Skin of body (tissue), 2 donors: ENCODE results near the gene PTPRN2. TPM values are rescaled to one million over a fixed set of nuclear protein-coding genes. Genes with fewer than 3 reads are reported as not detected.
"Not testable (repeated sequence)": the region's sequence is repeated elsewhere in the genome, so short reads cannot be mapped to it uniquely, and the experiment has no call there.

Experiments used
- DNase-seq: peaks from one replicate; lab custom pipeline; 2025; lab: John Stamatoyannopoulos, UW
- total RNA-seq: library from RNA; depleted of rRNA; stranded (reverse); fragments of >200 nt; gene quantifications from one replicate; pipeline ENCODE4 v1.2.3, GENCODE V29; 2014

PTPRN2 gene
- total RNA-seq, 1 donor from 2014 or later: 0.99 TPM

DNA sequence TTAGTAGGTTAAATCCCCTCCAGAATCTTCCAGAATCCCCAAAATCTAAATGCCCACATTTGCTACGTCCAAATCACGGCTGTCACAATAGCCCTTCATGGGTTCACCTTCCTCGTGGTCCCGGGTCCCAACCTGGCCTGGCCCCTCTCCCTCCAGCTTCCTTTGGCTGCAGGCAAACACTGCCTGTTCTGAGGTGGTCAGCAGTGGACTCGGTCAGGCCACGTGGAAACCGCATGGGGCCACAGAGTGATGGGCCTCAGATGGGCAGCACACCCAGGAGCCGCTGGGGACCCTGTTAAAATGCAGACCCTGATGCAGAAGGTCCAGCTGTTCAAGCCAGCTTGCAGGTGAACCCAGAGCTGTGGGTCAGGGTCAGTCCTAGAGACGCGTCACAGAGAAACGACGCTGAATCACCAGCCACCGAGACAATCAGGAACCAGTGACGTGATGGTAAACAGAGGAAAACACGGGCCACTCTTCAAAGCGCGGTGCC lies 662.2 kb downstream of the PTPRN2 start:
- no peak for DNase-seq

DNA sequence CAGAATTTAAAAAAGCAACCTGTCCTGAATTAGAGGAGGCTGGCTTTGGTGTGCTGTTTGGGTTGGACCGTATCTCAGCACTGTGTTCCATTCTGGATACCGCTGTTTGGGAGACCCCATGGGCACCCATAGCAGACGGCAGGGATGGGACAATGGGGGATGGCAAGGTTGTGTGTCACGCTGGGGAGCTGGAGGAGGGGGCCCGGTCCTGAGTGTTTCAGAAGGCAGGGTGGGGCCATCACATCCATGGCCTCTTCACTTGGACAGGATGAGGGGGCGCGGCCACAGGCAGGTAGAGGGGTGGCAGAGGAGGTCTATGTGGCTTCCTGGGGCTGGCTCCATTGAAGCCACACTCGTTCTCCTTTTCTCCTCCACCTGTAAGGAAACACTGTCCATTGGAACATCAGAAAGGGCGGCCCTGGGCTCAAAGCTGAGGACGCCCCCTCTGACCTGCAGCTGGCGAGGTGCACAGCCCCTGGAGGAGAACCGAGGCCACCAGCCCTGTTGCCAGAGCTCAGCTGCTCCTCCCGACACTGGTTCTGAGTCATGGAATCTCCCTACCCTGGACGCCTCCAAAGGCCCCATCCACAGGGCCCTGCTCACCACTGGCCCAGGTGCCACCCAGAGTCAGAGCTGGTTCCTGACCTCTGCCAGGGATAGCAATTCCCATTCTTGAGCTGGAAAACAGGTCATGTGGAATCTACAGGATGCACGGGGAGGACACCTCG lies 663.6 kb downstream of the PTPRN2 start:
- DNase-seq: no peak

DNA sequence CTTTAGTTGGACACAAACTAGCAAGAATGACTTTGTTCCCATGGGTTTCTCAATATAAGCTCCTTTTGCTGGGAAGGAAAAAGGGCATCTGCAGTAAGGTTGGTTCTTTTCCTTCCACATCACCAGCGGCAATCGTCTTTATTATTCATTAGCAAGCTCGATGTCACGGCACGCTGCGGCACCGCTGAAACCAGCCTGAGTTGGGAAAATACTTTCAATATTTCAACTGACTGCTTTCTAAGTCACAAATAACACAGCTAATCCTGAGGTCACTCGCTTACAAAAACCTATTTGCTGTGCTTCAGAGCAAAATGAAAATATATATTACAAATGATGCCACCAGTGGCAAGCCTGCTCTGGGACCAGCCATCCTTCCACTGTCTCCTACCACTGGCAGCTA lies 665.0 kb downstream of the PTPRN2 start:
- no peak for DNase-seq

DNA sequence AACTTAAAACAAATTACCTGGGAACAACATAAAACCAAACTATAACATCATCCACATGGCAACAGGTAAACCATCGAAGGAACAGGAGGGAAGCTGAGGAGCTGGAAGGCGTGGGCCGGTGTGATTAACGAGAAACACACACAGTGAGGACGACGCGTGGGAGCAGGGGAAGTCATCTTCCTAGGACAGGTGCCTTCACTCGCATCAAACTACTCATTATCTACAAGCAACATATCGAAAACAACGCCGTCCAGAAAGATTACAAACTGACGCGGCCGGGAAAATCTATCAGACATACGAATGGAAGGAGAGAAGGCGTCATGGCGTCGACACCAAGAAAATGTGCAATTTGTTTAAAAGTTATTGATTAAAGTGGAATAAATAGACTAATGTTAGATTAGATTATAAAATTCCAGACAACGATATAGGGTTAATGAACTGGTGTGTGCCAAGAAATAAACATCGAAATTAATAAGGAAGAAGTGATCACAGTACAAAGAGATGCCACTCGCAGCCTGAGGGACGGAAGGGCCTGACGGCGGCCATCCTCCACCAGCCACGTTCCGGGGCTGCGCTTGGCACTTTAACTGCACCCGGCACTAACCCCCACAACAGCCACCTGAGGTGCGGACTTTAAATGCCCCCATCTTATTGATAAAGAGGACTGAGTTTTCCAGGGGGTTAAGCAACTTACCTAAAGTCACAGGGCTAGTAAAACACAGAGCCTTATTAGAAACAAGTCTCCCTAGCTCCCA lies 669.1 kb downstream of the PTPRN2 start:
- no peak for DNase-seq

DNA sequence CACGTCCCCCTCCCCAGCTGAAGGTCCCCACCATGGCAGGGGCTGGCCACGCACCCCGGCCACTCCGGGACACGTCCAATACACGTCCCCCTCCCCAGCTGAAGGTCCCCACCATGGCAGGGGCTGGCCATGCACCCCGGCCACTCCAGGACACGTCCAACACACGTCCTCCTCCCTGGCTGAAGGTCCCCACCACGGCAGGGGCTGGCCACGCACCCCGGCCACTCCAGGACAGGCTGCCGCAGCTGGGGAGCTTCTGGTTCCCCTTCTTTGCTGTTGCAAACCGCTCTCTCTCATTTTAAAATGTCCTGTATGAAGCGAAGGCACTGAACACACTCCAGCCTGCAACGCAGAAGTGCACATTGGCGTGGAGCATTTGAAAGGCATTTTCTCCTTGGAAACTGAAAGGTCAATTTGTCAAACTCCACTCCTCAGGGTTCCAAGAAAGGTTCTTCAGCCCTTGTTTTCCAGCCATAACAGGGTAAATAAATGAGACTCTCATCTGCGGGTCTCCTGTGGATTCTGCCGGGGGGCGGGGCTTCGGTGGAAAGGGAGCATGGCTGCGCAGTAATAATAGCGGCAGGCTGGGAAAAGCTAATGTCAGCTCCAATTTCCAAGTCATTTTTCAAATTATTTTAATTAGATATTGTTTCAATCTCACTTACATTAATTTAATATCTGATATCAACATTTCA lies 670.5 kb downstream of the PTPRN2 start:
- no peak for DNase-seq

DNA sequence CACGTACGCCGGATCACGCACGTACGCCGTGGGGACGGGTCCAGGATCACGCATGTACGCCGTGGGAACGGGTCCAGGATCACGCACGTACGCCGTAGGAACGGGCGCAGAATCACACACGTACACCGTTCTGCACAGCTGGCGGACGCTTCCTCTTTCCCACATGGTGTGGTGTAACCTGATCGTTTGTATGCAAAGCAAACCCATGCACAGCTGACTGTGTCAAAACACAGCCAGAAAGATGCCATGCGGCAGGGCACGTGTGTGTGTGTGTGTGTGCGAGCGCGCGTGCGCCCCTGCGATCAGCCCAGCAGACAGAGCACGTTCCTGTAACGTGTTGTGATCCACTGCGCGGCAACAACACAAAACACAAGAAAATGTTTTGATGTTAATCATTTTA lies 677.2 kb downstream of the PTPRN2 start:
- no peak for DNase-seq

DNA sequence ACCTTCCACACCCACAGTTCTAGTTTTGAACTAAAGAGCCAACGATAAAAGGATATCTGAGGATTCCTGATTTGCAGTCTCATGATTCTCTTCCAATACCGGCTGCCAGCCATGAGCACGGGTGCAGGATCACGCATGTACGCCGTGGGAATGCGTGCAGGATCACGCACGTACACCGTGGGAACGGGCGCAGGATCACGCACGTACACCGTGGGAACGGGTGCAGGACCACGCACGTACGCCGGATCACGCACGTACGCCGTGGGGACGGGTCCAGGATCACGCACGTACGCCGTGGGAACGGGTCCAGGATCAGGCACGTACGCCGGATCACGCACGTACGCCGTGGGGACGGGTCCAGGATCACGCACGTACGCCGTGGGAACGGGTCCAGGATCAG lies 677.6 kb downstream of the PTPRN2 start:
- not testable (repeated sequence) for DNase-seq

DNA sequence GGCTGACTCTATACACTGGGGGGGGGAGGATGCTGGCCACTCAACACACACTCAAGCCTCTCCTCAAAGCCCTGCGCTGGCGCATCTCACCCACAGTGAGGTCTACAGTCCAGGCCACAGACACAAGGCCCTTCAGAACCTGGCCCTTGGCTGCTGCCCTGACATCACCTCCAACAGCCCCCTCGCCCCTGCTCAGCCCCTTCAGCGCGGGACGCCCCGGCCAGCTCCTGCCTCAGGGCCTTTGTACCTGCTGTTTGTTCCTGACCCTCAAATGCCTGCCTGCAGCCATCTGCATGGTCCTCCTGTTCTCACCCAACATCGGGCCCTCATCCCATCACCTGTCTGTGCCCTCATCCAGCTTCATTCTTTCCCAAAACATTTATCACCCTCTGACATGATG lies 678.3 kb downstream of the PTPRN2 start:
- DNase-seq: no peak

DNA sequence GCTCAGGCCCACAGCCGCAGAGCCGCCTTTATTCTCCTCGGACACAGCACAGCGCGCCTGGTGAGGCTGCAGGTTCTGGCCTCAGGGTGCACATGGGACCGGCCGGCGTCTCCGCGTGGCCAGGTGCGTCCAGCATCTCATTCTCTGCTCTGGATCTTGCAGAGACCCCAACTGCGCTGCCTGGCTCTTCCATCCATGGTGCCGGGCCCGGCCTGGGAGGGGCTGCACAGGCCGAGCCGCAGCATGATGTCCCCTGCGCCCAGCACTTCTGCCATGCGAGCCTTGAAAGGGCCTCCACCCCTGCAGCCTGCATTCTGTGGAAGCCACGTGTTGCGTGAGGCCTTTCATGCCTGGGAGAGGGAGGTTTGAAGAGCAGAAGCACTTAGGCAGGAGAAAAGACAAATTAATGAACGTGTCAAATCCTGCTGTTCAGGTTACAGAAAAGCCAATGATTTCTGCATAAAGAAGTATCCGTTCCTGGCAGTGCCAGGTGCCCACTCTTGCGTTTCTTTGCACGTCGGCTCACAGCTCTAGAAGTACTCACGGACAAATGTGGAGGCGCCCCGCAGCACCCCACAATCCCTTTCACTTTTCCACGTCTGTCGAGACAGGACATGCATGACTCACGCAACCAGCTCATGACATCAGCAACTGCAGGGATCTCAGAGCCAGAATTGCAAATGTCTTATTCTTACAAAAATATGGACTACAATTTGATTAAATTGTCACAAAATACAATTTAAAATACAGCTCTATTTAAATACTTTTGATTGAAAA lies 679.4 kb downstream of the PTPRN2 start:
- DNase-seq: no peak

DNA sequence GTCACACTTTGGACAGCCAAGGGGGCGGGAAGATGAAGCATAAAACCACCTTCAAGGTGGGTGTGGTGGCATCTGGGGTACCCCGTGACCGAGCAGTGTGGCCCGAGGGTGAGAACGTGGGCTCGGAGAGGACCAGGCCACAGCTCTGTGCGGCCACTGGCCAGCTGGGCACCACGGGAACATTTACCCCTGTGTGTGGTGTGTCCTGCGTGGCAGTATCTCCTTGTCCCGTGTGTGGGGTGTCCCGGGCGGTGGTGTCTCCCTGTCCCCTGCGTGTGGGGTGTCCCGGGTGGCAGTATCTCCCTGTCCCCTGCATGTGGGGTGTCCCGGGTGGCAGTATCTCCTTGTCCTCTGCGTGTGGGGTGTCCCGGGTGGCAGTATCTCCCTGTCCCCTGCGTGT lies 680.5 kb downstream of the PTPRN2 start:
- DNase-seq: no peak

DNA sequence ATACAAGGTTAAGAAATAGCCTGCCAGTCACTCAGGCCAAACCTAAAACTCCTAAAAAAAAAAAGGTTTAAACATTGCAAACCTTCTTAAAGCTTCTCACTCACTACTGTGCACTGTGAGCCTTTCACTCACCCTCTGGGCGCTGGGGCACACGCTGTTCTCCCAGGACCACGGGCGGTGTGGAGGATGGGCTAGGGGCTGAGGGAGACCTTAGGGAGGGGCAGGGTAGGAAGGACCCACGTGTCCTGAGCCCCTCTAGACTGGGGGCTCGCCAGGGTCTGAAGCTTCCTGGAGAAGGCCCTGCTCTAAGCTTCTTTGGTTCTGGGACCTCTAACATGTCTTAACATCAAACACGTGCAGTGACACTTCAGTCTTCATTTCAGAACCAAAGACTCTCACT lies 681.0 kb downstream of the PTPRN2 start:
- no peak for DNase-seq

DNA sequence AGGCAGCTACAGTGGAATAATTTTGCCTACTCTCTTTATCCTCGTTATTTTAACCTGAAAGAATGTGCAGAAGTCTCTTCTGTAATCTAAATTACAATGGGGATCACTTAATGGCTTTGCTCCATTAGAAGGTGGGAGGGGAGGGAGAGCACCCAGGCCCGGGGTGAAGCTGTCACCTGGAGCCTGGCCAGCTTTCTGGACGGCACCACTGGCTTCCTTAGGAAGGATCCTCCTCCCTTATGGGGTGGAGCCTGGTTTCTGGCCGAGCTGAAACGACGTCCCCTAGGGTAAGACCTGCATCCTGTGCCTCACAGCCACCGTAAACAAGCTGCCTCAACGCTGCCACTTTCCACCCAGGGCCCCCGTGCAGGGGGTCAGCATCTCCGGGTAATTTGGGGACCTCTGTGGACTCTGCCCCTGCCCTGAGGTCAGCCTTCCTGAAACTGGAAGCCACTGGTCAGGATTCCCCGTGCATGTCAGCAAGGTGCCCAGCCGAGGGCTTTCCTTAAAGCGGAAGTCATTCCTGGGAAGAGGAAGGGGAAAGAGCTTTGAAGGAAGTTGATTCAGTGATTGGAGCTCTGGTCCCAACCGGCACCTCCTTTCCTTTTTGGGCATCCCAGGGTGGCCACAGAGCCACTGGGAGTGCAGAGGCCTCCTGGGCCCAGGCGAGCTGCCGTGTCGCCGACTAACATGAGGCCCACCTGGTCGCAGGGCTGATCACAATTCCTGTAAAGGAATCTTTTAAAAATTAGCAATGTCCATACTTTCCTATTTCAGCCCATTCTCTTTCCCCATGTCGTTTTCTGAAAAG lies 681.8 kb downstream of the PTPRN2 start:
- no peak for DNase-seq

DNA sequence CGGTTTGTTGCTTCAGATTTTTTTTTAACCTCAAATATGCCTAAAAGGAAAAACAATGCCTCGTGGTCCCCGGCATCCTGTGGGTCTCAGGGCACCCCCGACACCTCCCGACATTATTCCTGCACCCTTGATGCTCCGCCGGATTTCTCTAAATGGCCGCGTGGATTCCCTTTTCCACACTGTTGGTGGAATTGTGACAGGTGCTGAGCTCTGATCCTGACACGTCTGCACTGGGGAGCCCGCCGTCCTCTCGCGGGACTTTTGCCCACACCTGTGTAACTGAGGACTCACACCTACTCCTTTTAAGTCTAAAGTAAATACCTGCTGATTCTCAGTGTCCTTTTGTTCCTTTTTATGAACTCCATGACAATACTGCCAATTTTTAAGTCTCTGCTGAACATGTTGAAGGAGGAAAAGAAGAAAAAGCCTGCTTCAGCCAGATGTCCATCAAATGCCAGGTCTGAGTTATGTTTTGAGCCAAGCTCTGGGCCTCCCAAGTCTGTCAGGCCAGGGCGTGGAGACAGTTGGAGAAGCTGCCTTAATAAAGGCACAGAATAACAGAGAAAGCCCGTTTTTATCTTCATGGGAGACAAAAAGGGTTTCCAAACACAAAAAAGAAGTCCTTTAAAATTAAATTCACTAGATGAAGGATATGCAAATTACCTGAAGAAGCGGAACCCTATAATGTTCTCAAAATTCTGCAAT lies 682.6 kb downstream of the PTPRN2 start:
- no peak for DNase-seq

DNA sequence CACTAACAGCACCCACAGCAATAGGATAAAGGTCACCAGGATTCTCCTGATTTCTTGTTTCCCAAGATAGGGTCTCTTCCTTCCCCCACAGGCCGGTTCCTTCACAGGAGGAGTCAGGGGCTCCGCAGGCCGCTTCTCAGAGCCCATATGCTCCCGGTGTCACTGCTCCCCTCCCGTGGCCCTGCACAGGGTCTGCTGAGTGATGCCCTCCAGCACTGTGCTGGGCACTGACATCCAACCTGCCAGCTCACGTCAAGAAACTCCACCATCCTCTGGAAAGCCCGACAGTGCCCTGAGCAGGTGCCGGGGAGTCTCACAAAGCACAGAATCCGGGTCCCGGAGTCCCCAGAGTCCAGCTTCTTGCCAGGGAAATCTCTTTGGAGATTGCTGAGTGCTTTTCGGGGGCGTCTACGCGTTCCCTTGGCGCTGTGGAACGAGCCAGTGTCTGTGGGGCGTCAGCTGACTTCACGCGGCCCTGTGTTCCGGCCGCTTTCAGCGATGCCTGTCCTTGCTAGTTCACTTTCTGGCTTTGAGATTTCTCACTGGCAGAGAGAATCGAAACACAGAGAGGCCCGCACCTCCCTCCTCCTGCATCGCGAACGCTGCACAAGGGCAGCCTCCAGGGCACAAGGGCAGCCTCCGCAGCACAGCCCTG lies 683.3 kb downstream of the PTPRN2 start:
- no peak for DNase-seq

DNA sequence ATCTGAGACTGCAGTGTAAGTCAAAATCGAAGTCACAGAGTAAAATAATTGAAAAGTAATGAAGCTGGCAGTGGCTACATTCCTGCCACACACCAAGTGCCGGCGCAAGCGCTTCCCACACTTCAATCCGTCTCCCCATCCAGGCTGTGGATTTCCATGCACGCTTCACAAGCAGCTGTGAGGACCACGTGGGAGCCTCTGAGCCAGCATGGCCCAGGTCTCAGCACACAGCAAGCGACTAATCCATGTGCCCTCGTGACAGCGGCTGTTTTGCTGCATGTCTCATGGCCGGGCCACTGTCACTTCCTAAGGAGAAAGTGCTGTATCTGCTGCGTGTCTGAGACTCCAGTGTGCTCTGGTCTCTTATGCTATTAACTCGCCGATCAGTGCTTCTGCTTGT lies 683.9 kb downstream of the PTPRN2 start:
- peak; percentile 19 for DNase-seq

DNA sequence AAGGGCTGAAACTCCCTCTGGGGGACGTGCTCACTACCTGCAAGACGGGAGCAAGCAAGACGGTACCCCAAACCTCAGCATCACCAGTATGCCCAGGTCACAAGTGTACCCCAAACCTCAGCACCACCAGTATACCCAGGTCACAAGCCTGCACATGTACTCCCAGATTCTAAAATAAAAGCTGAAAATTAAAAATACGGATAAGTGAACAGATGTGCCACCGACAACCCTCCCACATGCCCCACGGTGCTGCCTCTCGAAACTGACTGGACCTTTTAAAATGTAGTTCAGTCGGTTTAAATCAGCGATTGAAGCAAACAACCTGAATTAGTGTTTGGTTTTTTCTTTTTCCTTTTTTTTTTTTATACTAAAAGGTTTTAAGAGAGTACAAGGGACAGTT lies 684.3 kb downstream of the PTPRN2 start:
- DNase-seq: no peak

DNA sequence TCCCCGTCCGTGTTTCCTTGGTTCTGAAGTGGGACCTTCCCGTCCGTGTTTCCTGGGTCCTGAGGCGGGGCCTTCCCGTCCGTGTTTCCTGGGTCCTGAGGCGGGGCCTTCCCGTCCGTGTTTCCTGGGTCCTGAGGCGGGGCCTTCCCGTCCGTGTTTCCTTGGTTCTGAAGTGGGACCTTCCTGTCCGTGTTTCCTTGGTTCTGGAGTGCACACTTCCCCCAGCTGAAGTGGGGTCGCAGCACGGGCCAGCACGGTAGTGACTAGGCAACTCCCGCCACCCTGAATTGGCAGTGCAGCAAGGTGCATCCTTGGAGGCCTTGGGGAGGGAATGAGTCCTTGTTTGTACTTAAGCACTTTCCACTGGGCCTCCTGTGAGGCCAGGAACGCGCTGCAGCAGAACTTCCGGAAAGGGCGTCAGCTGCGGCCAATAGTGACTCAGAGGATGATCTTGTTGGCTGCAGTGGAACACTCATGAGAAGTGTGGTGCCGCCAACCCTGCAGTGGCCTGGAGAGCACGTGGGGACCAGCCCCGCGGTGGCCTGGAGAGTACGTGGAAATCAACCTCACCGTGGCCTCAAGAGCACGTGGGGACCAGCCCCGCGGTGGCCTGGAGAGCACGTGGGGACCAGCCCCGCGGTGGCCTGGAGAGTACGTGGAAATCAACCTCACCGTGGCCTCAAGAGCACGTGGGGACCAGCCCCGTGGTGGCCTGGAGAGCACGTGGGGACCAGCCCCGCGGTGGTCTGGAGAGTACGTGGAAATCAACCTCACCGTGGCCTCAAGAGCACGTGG lies 685.6 kb downstream of the PTPRN2 start:
- DNase-seq: not testable (repeated sequence)

DNA sequence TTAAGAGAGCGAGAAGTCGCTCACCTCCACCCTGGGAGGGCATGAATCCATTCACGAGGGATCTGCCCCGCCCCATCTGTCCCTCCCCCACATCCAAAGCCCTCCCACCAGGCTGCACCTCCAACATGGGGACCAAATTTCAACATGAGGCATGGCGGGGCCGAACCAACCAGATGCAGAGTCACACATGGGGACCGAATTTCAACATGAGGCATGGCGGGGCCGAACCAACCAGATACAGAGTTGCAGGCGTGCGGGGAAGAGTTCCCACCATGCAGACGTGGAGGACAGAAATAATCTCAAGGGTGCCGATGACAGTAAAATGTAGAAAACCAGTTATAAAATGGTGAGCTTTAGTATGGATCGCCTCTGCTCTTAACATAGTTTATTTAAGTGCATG lies 686.5 kb downstream of the PTPRN2 start:
- DNase-seq: no peak

DNA sequence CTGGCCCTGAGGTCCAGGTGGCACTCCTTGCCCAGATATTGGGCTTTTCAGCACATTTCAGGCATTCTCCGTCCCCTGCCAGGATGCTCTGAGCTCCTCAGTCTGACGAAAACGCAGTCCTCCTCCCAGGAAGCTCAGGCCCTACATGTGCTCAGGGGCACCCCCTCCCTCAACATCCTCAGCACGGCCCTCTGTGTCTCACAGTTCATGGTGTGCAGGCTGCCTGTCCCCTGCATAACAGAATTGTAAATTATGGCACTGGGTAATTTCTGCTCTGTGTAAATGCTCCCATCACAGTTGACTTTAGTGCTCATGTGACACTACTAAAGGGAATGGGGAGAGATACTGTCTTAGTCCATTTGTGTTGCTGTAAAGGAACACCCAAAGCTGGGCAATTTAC lies 687.1 kb downstream of the PTPRN2 start:
- DNase-seq: no peak
